DOHH2 (cell line): Measurements from ENCODE around the gene FAM25G.
"Not testable (repeated sequence)": the region's sequence is repeated elsewhere in the genome, so short reads cannot be mapped to it uniquely, and the experiment has no call there.

Experiments
- EZH2phosphoT487 ChIP-seq: fragments of 200-600 bp; sonication (generic); IDR thresholded peaks from 2 replicates; pipeline ENCODE4 v1.6.1; 2017; ENCODE audit warnings: borderline replicate concordance, mild to moderate bottlenecking, antibody characterized with exemption, low read length, moderate library complexity, mixed read lengths
- TF ChIP-seq, protein P1 (sequence below): fragments of 200-600 bp; sonication (generic); IDR thresholded peaks from one replicate; pipeline ENCODE4 v1.5.1; 2014; ENCODE audit warnings: antibody characterized with exemption, mild to moderate bottlenecking, low read depth, low read length; ENCODE audit not compliant: poor library complexity, severe bottlenecking

DNA sequence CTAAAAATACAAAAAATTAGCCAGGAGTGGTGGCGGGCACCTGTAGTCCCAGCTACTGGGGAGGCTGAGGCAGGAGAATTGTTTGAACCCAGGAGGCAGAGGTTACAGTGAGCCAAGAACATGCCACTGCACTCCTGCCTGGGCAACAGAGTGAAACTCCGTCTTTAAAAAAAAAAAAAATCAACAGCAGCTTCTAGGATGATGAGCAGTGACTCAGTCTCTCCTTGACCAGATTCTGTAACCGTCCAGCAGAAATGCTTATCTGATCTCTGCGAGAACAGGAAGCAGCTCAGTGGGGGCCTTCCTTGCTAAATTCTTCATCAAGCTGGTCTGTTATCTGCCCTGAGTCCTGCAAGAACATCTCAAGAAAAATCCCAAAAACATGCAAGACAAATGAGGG, 5.6 kb downstream of the FAM25G start:
- TF ChIP-seq, protein P1, sequence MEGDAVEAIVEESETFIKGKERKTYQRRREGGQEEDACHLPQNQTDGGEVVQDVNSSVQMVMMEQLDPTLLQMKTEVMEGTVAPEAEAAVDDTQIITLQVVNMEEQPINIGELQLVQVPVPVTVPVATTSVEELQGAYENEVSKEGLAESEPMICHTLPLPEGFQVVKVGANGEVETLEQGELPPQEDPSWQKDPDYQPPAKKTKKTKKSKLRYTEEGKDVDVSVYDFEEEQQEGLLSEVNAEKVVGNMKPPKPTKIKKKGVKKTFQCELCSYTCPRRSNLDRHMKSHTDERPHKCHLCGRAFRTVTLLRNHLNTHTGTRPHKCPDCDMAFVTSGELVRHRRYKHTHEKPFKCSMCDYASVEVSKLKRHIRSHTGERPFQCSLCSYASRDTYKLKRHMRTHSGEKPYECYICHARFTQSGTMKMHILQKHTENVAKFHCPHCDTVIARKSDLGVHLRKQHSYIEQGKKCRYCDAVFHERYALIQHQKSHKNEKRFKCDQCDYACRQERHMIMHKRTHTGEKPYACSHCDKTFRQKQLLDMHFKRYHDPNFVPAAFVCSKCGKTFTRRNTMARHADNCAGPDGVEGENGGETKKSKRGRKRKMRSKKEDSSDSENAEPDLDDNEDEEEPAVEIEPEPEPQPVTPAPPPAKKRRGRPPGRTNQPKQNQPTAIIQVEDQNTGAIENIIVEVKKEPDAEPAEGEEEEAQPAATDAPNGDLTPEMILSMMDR, result not testable (repeated sequence)
- TF ChIP-seq EZH2phosphoT487, result not testable (repeated sequence)
